Measurements from ENCODE around the gene NRIP1.

The NRIP1 gene

DNA sequence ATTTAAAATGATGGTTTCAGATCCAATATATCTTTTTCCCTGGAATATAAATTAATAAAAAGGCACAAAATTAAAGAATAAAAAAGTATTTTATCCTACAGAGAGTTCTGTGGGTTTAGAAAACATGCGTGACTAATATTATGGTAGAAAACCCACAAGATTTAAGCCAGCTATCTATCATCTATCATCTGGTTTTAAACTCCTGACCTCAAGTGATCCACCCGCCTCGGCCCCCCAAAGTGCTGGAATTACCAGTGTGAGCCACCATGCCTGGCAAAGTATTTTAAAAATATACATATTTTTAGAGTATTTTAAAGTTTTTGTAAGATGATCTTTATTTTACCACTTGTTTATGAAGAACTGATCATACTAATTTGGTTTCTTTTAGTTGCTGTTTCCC is 79.5 kb downstream of the NRIP1 start:
- H3K4me1 ChIP-seq (ENCODE audit: control insufficient read depth in 1 of 2, insufficient read depth in 1 of 2, low read depth in 1 of 2, low read length in 1 of 2) = peaks cover 9 to 12% of the 10 kb centered on the region in 2 experiments
- TF ChIP-seq, protein P1, sequence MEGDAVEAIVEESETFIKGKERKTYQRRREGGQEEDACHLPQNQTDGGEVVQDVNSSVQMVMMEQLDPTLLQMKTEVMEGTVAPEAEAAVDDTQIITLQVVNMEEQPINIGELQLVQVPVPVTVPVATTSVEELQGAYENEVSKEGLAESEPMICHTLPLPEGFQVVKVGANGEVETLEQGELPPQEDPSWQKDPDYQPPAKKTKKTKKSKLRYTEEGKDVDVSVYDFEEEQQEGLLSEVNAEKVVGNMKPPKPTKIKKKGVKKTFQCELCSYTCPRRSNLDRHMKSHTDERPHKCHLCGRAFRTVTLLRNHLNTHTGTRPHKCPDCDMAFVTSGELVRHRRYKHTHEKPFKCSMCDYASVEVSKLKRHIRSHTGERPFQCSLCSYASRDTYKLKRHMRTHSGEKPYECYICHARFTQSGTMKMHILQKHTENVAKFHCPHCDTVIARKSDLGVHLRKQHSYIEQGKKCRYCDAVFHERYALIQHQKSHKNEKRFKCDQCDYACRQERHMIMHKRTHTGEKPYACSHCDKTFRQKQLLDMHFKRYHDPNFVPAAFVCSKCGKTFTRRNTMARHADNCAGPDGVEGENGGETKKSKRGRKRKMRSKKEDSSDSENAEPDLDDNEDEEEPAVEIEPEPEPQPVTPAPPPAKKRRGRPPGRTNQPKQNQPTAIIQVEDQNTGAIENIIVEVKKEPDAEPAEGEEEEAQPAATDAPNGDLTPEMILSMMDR (IDR thresholded peaks at IDR 0.05) = no peak
- no peaks in the 10 kb centered on the region for H3K27me3 ChIP-seq
- H3K9me3 ChIP-seq = no peaks in the 10 kb centered on the region
- no peaks in the 10 kb centered on the region for H3K36me3 ChIP-seq
- no peak overlapping the region for H3K4me3 ChIP-seq (ENCODE audit: low read depth in 1 of 2, low read length in 1 of 2)
- H3K27ac ChIP-seq = no peak overlapping the region

DNA sequence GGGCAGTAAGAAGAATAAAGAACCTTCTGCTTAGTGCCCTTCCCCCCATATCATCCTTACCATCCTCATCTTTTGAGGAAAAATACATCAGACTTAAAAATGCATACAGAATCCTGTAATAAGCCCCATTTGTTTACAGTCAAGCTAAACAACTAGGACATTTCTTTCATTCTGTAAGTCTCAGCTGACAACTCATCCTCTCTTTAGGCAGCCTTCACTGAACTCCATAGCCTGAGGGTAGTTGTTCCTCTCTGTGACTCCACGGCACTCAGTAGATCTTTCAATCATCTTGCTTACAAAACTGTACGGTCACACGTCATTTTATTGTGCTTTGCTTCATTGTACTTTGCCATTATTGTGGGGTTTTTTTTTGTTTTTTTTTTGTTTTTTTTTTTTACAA is 82.5 kb downstream of the NRIP1 start:
- Histone ChIP-seq H3K27me3 (no peaks in the 10 kb centered on the region), H3K9me3 (no peaks in the 10 kb centered on the region), H3K36me3 (no peaks in the 10 kb centered on the region), H3K4me3 (ENCODE audit: low read depth in 1 of 2, low read length in 1 of 2) (no peak overlapping the region), H3K4me1 (ENCODE audit: control insufficient read depth in 1 of 2, insufficient read depth in 1 of 2, low read depth in 1 of 2, low read length in 1 of 2) (peaks cover 15 to 17% of the 10 kb centered on the region in 2 experiments), H3K27ac (no peak overlapping the region)
- TF ChIP-seq, protein P1 (IDR thresholded peaks at IDR 0.05) = no peak

DNA sequence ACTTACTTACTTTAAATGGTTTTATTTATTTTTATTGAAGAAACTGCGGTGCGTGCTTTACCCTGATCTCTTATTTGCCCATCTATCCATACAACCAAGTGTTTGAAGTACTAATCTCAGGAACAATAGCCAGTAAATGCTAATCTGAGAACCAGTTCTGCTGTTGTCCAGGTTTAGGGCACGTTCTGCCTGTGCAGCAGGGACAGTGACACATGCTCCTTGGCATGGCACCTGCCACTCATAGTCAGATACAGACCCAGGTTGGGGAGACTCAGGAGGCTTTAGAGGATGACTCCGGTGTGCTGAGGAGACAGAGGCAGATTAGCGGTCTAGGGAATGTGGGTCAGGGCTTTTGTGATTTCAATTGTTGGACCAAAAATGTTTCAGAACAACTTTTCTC is 83.6 kb downstream of the NRIP1 start:
- Histone ChIP-seq H3K4me1 (ENCODE audit: control insufficient read depth in 1 of 2, insufficient read depth in 1 of 2, low read depth in 1 of 2, low read length in 1 of 2) (peaks cover 9 to 11% of the 10 kb centered on the region in 2 experiments), H3K36me3 (no peaks in the 10 kb centered on the region), H3K27me3 (no peaks in the 10 kb centered on the region), H3K27ac (no peak overlapping the region), H3K9me3 (no peaks in the 10 kb centered on the region), H3K4me3 (ENCODE audit: low read depth in 1 of 2, low read length in 1 of 2) (no peak overlapping the region)
- TF ChIP-seq, protein P1 (IDR thresholded peaks at IDR 0.05) = no peak

DNA sequence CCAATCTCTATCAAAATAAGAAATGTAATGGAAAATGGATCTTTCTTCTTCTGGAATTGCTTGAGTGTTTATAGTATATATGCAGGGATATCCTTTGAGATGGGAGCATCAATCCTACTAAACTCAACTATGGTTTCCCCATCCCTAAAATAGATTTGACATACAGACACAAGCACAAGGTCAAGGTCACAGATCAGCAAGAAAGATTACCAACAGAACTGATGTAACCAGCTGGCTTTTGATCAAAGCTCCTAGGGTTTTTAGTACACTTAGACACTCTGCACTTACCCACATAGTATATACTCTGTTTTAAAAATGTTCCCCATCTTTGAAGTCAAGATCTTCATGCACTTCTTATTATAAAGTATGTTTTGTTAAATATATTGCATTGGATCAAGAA is 85.5 kb downstream of the NRIP1 start:
- TF ChIP-seq, protein P1 (IDR thresholded peaks at IDR 0.05) = no peak
- Histone ChIP-seq H3K9me3 (no peaks in the 10 kb centered on the region), H3K27ac (no peak overlapping the region), H3K4me1 (ENCODE audit: control insufficient read depth in 1 of 2, insufficient read depth in 1 of 2, low read depth in 1 of 2, low read length in 1 of 2) (peaks cover 9 to 17% of the 10 kb centered on the region in 2 experiments), H3K27me3 (no peaks in the 10 kb centered on the region), H3K4me3 (ENCODE audit: low read depth in 1 of 2, low read length in 1 of 2) (no peak overlapping the region), H3K36me3 (no peaks in the 10 kb centered on the region)

DNA sequence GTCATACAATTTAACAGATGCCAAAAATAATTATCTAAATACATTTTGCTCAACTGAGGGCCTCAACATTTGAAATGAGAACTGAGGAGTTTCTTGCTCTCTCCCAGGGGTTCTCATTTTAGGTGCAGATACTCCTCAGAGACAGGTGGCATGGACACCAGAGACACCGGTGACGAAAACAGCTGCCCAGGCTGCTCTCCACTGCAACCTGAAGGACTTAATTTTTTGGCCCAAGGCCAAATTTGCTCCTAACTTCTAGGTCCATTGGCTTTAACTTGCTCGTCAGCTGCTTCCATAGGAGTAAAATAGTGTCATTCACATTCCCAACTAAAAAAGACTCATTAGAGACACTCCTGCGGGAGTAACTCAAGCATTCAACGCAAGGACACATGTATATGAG is 87.0 kb downstream of the NRIP1 start:
- H3K4me1 ChIP-seq (ENCODE audit: control insufficient read depth in 1 of 2, insufficient read depth in 1 of 2, low read depth in 1 of 2, low read length in 1 of 2) = peaks cover 9 to 17% of the 10 kb centered on the region in 2 experiments
- H3K36me3 ChIP-seq = no peaks in the 10 kb centered on the region
- TF ChIP-seq, protein P1 (IDR thresholded peaks at IDR 0.05) = no peak
- no peak overlapping the region for H3K27ac ChIP-seq
- no peaks in the 10 kb centered on the region for H3K9me3 ChIP-seq
- no peaks in the 10 kb centered on the region for H3K27me3 ChIP-seq
- H3K4me3 ChIP-seq (ENCODE audit: low read depth in 1 of 2, low read length in 1 of 2) = no peak overlapping the region
